ENCODE measurements around the gene UEVLD. TPM values are rescaled to one million over a fixed set of nuclear protein-coding genes. Genes with fewer than 3 reads are reported as not detected.

Gene UEVLD
- total RNA-seq, 1 experiment from 2014 or later: 31.6 TPM

DNA sequence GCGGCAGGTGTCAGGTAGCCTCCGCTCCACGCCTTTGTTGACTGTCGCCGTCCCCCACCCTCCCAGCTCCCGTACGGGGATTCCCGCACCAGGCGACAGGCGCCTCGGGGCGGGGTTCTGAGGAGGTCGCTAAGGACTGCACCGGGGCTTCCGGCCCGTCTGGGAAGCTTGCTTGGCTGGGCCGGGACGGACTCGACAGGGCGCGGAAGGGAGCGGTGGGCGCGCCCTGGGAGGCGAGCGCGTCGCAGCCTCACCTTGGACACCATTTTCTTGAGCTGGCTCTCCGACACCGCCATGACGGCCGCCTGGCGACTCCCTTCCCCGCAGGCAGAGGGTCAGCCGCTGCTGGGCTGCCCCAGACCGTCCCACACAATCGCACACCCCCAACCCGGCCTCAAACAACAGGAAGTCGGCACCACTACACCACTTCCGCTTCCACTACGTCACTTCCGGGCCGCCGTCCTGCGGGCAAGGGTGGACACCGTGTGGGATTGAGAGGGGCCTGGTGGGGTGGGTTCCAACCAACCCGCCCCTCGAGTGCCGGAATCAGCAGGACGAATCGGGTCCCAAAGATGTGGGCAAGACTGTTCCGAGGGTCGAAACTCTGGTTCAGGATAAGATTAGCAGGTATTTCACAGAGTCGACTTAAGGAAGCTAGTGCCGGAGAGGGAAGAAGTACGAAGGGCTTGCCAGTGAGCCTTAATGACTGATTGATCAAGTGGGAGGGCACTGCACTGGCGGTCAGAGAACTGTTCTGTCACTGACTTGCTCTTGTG, 61.8 kb downstream of the UEVLD start, which contains the start of gene TSG101:
TSG101 (minus strand) TSS at position 422 of the 776 bp plus-strand sequence; CDS start at position 296, 126 bp downstream.
- intact Hi-C loops (cut with micrococcal nuclease; ENCODE audit: unreplicated experiment): loop anchor here (2.0 to 10.0 kb wide), 7 partner anchors 34 to 412 kb away; partner anchors contain the start of genes GTF2H1, HPS5, LDHA and SPTY2D1
- CTCF ChIA-PET: interaction anchor here (0.6 to 0.7 kb wide), 3 partner anchors 130 to 213 kb away, joined by 3 read pairs; no protein-coding TSS in a partner anchor

DNA sequence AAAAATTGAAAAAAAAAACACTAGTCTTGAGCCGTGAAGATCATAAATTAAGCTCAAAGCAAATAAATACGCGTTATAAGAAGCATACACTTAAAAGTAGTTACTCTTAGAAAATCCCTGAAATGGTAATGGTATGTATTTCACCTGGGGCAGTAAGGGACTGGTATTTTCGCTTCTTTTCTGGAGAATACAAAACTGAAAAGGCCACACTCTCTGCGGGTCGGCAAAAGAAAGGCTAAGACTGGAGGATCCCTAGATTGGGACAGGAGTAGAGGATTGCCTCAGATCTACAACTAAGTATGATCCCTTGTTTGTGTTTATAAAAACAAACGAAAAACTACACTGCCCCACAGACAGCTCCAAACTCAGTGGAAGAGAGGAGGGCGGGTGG, 62.4 kb downstream of the UEVLD start:
- POLR2A ChIA-PET (ENCODE audit: unreplicated experiment): interaction anchor here (0.7 kb wide), 2 partner anchors 213 to 1234 kb away, joined by 3 to 24 read pairs; no protein-coding TSS in a partner anchor
- Histone ChIP-seq H3K79me2 (ENCODE audit: low read depth) (peaks cover 70% of the 10 kb centered on the region), H3K36me3 (ENCODE audit: low read depth) (0 out of 2 replicates have a peak, but pooled peaks cover 5% of the 10 kb centered on the region), H3K27me3 (ENCODE audit: insufficient read depth, low read depth) (no peaks in the 10 kb centered on the region), H4K20me1 (ENCODE audit: insufficient read depth) (0 out of 2 replicates have a peak, but pooled peaks cover 5% of the 10 kb centered on the region), H3K4me3 (peak overlapping the region; percentile 91), H3F3A (ENCODE audit: insufficient read depth, low read depth) (peaks cover 30% of the 10 kb centered on the region), H2AFZ (peak overlapping the region; percentile 87), H3K4me1 (replicated peaks; ENCODE audit: insufficient read depth) (peaks cover 29% of the 10 kb centered on the region), H3K9me3 (ENCODE audit: insufficient read depth, low read depth) (no peaks in the 10 kb centered on the region), H3K9me2 (ENCODE audit: insufficient read depth) (no peaks in the 10 kb centered on the region), H3K27ac (peak overlapping the region; percentile 73), H3K4me2 (peak overlapping the region; percentile 80)
- no TSS peak for BruUV-seq (replicated peaks)
- TF ChIP-seq EZH2 (IDR thresholded peaks at IDR 0.05; ENCODE audit: low read depth): no peak
- TF ChIP-seq, protein P1, sequence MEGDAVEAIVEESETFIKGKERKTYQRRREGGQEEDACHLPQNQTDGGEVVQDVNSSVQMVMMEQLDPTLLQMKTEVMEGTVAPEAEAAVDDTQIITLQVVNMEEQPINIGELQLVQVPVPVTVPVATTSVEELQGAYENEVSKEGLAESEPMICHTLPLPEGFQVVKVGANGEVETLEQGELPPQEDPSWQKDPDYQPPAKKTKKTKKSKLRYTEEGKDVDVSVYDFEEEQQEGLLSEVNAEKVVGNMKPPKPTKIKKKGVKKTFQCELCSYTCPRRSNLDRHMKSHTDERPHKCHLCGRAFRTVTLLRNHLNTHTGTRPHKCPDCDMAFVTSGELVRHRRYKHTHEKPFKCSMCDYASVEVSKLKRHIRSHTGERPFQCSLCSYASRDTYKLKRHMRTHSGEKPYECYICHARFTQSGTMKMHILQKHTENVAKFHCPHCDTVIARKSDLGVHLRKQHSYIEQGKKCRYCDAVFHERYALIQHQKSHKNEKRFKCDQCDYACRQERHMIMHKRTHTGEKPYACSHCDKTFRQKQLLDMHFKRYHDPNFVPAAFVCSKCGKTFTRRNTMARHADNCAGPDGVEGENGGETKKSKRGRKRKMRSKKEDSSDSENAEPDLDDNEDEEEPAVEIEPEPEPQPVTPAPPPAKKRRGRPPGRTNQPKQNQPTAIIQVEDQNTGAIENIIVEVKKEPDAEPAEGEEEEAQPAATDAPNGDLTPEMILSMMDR (conservative IDR thresholded peaks at IDR 0.05): no peak
- CTCF ChIA-PET: interaction anchor here (0.6 to 0.7 kb wide), 2 partner anchors 130 to 213 kb away, joined by 3 read pairs; no protein-coding TSS in a partner anchor
- DNase-seq: no peak
- intact Hi-C loops (cut with micrococcal nuclease; ENCODE audit: unreplicated experiment): loop anchor here (2.0 to 10.0 kb wide), 7 partner anchors 34 to 411 kb away; partner anchors contain the start of genes GTF2H1, HPS5, LDHA and SPTY2D1

More for the DNA sequence above, 61.8 kb downstream of the UEVLD start, which contains the start of gene TSG101:
- H3K27me3 ChIP-seq (ENCODE audit: insufficient read depth, low read depth): no peaks in the 10 kb centered on the region
- POLR2A ChIA-PET (ENCODE audit: unreplicated experiment): interaction anchor here (0.6 to 0.7 kb wide), 6 partner anchors 14 to 213 kb away, joined by 3 to 24 read pairs (median 4); partner anchors contain the start of gene LDHA
- no peaks in the 10 kb centered on the region for H3K9me2 ChIP-seq (ENCODE audit: insufficient read depth)
- DNase-seq: peak; percentile 88 to 92
- H3K4me3 ChIP-seq: peak within 1 kb of the TSS; percentile 91
- H2AFZ ChIP-seq: peak within 1 kb of the TSS; percentile 87
- H3K36me3 ChIP-seq (ENCODE audit: low read depth): 0 out of 2 replicates have a peak, but pooled peaks cover 5% of the 10 kb centered on the region
- no peaks in the 10 kb centered on the region for H3K9me3 ChIP-seq (ENCODE audit: insufficient read depth, low read depth)
- BruUV-seq (replicated peaks): TSS peak; percentile 51
- peak within 1 kb of the TSS; percentile 73 for H3K27ac ChIP-seq
- H3K4me1 ChIP-seq (replicated peaks; ENCODE audit: insufficient read depth): peaks cover 29% of the 10 kb centered on the region
- no peak for TF ChIP-seq EZH2 (IDR thresholded peaks at IDR 0.05; ENCODE audit: low read depth)
- TF ChIP-seq, protein P1 (conservative IDR thresholded peaks at IDR 0.05): no peak
- peak within 1 kb of the TSS; percentile 80 for H3K4me2 ChIP-seq
- H4K20me1 ChIP-seq (ENCODE audit: insufficient read depth): 0 out of 2 replicates have a peak, but pooled peaks cover 4% of the 10 kb centered on the region
- H3F3A ChIP-seq (ENCODE audit: insufficient read depth, low read depth): peaks cover 30% of the 10 kb centered on the region
- peaks cover 64% of the 10 kb centered on the region for H3K79me2 ChIP-seq (ENCODE audit: low read depth)

- Histone ChIP-seq H4K20me1 (ENCODE audit: insufficient read depth) (peaks cover 18% of the 10 kb centered on the region), H3K36me3 (ENCODE audit: low read depth) (0 out of 2 replicates have a peak, but pooled peaks cover 5% of the 10 kb centered on the region), H3K27me3 (ENCODE audit: insufficient read depth, low read depth) (no peaks in the 10 kb centered on the region), H3K27ac (no peak overlapping the region), H3K4me1 (replicated peaks; ENCODE audit: insufficient read depth) (peaks cover 29% of the 10 kb centered on the region), H3K9me3 (ENCODE audit: insufficient read depth, low read depth) (no peaks in the 10 kb centered on the region), H3K4me3 (no peak overlapping the region), H3K4me2 (no peak overlapping the region), H3F3A (ENCODE audit: insufficient read depth, low read depth) (peaks cover 30% of the 10 kb centered on the region), H3K9me2 (ENCODE audit: insufficient read depth) (no peaks in the 10 kb centered on the region), H2AFZ (no peak overlapping the region), H3K79me2 (ENCODE audit: low read depth) (peaks cover 88% of the 10 kb centered on the region)
- no peak for TF ChIP-seq EZH2 (IDR thresholded peaks at IDR 0.05; ENCODE audit: low read depth)
- TF ChIP-seq, protein P1 (conservative IDR thresholded peaks at IDR 0.05): no peak
- ChIA-PET CTCF (no interaction called here), POLR2A (ENCODE audit: unreplicated experiment) (no interaction called here)
- no TSS peak for BruUV-seq (replicated peaks)
- intact Hi-C loops (cut with micrococcal nuclease; ENCODE audit: unreplicated experiment): loop anchor here (10.0 kb wide), 2 partner anchors 129 to 409 kb away; partner anchors contain the start of gene LDHA
- DNase-seq: no peak
Measured at GRCh38 chr11:18524248-18524647, 64.3 kb downstream of the UEVLD start.

All from PC-9 (cell line).